ENCODE measurements around the gene LRIG1. TPM values are rescaled to one million over a fixed set of nuclear protein-coding genes. Genes with fewer than 3 reads are reported as not detected.

LRIG1 gene
- total RNA-seq, 5 donors from 2014 or later (not counting 1 experiment from before 2014, with no cell fraction given), result 33.5 to 49.8 (median 41.1) TPM

DNA sequence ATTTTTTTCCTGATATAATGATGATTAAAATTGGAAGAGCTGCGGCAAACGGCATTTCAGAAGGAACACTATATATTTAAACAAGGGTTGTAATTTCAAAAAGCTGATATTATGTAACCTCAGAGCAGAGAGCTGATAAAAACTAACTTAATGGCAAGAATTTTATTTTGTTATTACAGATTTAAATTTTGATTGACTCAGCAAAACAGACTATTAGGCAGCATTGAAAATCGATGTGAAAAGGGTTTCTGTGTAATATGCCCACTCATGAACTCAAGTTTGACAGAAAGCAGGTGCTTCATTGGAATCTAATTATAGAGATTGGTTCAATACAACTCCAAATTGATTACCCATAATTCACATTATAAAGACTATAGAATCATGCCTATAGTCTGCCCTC lies 24.9 kb upstream of the LRIG1 start:
- H3K36me3 Mint-ChIP-seq, result no peaks in the 10 kb centered on the region
- CTCF ChIA-PET, result interaction anchor here in 1 of 2 donors (0.6 kb wide), 1 partner anchor 13 kb away, joined by 6 read pairs; no protein-coding TSS in a partner anchor
- peaks cover 0 to 6% of the 10 kb centered on the region in 2 experiments for H3K27me3 ChIP-seq (replicated peaks in 1 of 2; ENCODE audit: control insufficient read depth in 2 of 2, extremely low read depth in 1 of 2, insufficient read depth in 2 of 2, low read length in 1 of 2)
- WGBS (ENCODE audit: insufficient coverage), result no CpG with 5 or more reads among the region's 3 CpGs
- no peak overlapping the region for H3K27ac Mint-ChIP-seq
- POLR2A ChIA-PET, result interaction anchor here in 1 of 2 donors (0.6 kb wide), 1 partner anchor 286 kb away, joined by 6 read pairs; no protein-coding TSS in a partner anchor
- ATAC-seq (replicated peaks in 1 of 4), result no peak
- peaks cover 0 to 5% (median 0%) of the 10 kb centered on the region in 3 donors for H3K4me1 Mint-ChIP-seq
- H3K4me1 ChIP-seq (ENCODE audit: control insufficient read depth in 1 of 2, extremely low read depth in 1 of 2, insufficient read depth in 2 of 2, low read length in 2 of 2), result no peaks in the 10 kb centered on the region
- no peak overlapping the region for H3K4me3 Mint-ChIP-seq
- DNase-seq, result no peak
- no peak overlapping the region for H3K4me3 ChIP-seq (ENCODE audit: control insufficient read depth in 1 of 2, extremely low read depth in 1 of 2, low read length in 1 of 2)
- no peaks in the 10 kb centered on the region for H3K36me3 ChIP-seq (ENCODE audit: control insufficient read depth in 2 of 2, extremely low read depth in 1 of 2, insufficient read depth in 1 of 2, low read length in 1 of 2)
- H3K9me3 ChIP-seq, result no peaks in the 10 kb centered on the region
- H3K9me3 Mint-ChIP-seq, result no peaks in the 10 kb centered on the region
- H3K27ac ChIP-seq (ENCODE audit: low read length), result no peak overlapping the region
- H3K27me3 Mint-ChIP-seq, result peaks cover 6 to 11% of the 10 kb centered on the region in 2 donors

GRCh38 chr3:66520724-66521123 lies 19.9 kb upstream of the LRIG1 start:
- CTCF ChIA-PET, result no interaction called here
- Histone ChIP-seq H3K4me1 (ENCODE audit: control insufficient read depth in 1 of 2, extremely low read depth in 1 of 2, insufficient read depth in 2 of 2, low read length in 2 of 2) (no peaks in the 10 kb centered on the region), H3K27me3 (replicated peaks in 1 of 2; ENCODE audit: control insufficient read depth in 2 of 2, extremely low read depth in 1 of 2, insufficient read depth in 2 of 2, low read length in 1 of 2) (peaks cover 0 to 6% of the 10 kb centered on the region in 2 experiments), H3K27ac (ENCODE audit: low read length) (no peak overlapping the region), H3K9me3 (no peaks in the 10 kb centered on the region), H3K4me3 (ENCODE audit: control insufficient read depth in 1 of 2, extremely low read depth in 1 of 2, low read length in 1 of 2) (no peak overlapping the region), H3K36me3 (ENCODE audit: control insufficient read depth in 2 of 2, extremely low read depth in 1 of 2, insufficient read depth in 1 of 2, low read length in 1 of 2) (no peaks in the 10 kb centered on the region)
- ATAC-seq (replicated peaks in 1 of 4) (no peak), DNase-seq (no peak)
- POLR2A ChIA-PET, result no interaction called here
- no peaks in the 10 kb centered on the region for H3K9me3 Mint-ChIP-seq
- peaks cover 9 to 10% of the 10 kb centered on the region in 2 donors for H3K27me3 Mint-ChIP-seq
- no peaks in the 10 kb centered on the region for H3K36me3 Mint-ChIP-seq
- H3K4me1 Mint-ChIP-seq, result peaks cover 0 to 5% (median 0%) of the 10 kb centered on the region in 3 donors
- H3K4me3 Mint-ChIP-seq, result no peak overlapping the region
- no CpG with 5 or more reads among the region's 2 CpGs for WGBS (ENCODE audit: insufficient coverage)
- H3K27ac Mint-ChIP-seq, result no peak overlapping the region

GRCh38 chr3:66518644-66519043 lies 17.8 kb upstream of the LRIG1 start:
- ChIA-PET CTCF (interaction anchor here in 1 of 2 donors (0.5 kb wide), 1 partner anchor 11 kb away, joined by 5 read pairs; no protein-coding TSS in a partner anchor), POLR2A (no interaction called here)
- H3K9me3 Mint-ChIP-seq, result no peaks in the 10 kb centered on the region
- no peak overlapping the region for H3K4me3 ChIP-seq (ENCODE audit: control insufficient read depth in 1 of 2, extremely low read depth in 1 of 2, low read length in 1 of 2)
- H3K27ac Mint-ChIP-seq, result no peak overlapping the region
- H3K36me3 ChIP-seq (ENCODE audit: control insufficient read depth in 2 of 2, extremely low read depth in 1 of 2, insufficient read depth in 1 of 2, low read length in 1 of 2), result no peaks in the 10 kb centered on the region
- H3K4me1 ChIP-seq (ENCODE audit: control insufficient read depth in 1 of 2, extremely low read depth in 1 of 2, insufficient read depth in 2 of 2, low read length in 2 of 2), result no peaks in the 10 kb centered on the region
- DNase-seq (no peak), ATAC-seq (replicated peaks in 1 of 4) (no peak)
- peaks cover 0 to 6% of the 10 kb centered on the region in 2 donors for H3K27me3 Mint-ChIP-seq
- H3K9me3 ChIP-seq, result no peaks in the 10 kb centered on the region
- H3K27me3 ChIP-seq (replicated peaks in 1 of 2; ENCODE audit: control insufficient read depth in 2 of 2, extremely low read depth in 1 of 2, insufficient read depth in 2 of 2, low read length in 1 of 2), result no peaks in the 10 kb centered on the region
- no peak overlapping the region for H3K4me3 Mint-ChIP-seq
- H3K27ac ChIP-seq (ENCODE audit: low read length), result no peak overlapping the region
- no peaks in the 10 kb centered on the region for H3K36me3 Mint-ChIP-seq
- 88% methylated on average over 3 of the region's 4 CpGs for WGBS (ENCODE audit: insufficient coverage)
- no peaks in the 10 kb centered on the region for H3K4me1 Mint-ChIP-seq

DNA sequence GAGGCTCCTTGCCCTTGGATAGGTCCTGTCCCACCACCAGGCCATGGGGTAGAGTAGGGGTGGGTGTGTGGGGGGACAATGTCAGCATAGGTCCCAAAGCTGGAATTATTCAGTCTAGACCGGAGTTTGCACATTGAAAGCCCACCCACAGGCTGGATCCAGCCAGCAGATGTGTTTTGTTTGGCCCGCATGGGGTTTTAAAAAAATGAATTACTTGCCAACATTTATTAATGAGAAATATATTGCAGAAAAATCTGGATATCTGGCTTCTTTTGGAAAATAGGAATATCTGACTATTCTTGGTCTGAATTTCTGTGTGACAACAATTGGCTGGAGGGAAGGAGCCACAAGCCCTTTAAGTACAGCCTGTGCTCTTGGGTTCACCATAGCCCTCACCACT lies 17.3 kb upstream of the LRIG1 start:
- WGBS (ENCODE audit: insufficient coverage), result no CpG with 5 or more reads among the region's 2 CpGs
- H3K36me3 Mint-ChIP-seq, result no peaks in the 10 kb centered on the region
- H3K27me3 Mint-ChIP-seq, result peaks cover 0 to 6% of the 10 kb centered on the region in 2 donors
- Histone ChIP-seq H3K4me1 (ENCODE audit: control insufficient read depth in 1 of 2, extremely low read depth in 1 of 2, insufficient read depth in 2 of 2, low read length in 2 of 2) (no peaks in the 10 kb centered on the region), H3K9me3 (no peaks in the 10 kb centered on the region), H3K36me3 (ENCODE audit: control insufficient read depth in 2 of 2, extremely low read depth in 1 of 2, insufficient read depth in 1 of 2, low read length in 1 of 2) (no peaks in the 10 kb centered on the region), H3K4me3 (ENCODE audit: control insufficient read depth in 1 of 2, extremely low read depth in 1 of 2, low read length in 1 of 2) (no peak overlapping the region), H3K27me3 (replicated peaks in 1 of 2; ENCODE audit: control insufficient read depth in 2 of 2, extremely low read depth in 1 of 2, insufficient read depth in 2 of 2, low read length in 1 of 2) (no peaks in the 10 kb centered on the region), H3K27ac (ENCODE audit: low read length) (no peak overlapping the region)
- H3K4me1 Mint-ChIP-seq, result no peaks in the 10 kb centered on the region
- no peak overlapping the region for H3K27ac Mint-ChIP-seq
- ATAC-seq (replicated peaks in 1 of 4) (no peak), DNase-seq (no peak)
- CTCF ChIA-PET, result interaction anchor here in 1 of 2 donors (0.6 kb wide), 1 partner anchor 305 kb away, joined by 4 read pairs; no protein-coding TSS in a partner anchor
- POLR2A ChIA-PET, result no interaction called here
- H3K4me3 Mint-ChIP-seq, result no peak overlapping the region
- no peaks in the 10 kb centered on the region for H3K9me3 Mint-ChIP-seq

DNA sequence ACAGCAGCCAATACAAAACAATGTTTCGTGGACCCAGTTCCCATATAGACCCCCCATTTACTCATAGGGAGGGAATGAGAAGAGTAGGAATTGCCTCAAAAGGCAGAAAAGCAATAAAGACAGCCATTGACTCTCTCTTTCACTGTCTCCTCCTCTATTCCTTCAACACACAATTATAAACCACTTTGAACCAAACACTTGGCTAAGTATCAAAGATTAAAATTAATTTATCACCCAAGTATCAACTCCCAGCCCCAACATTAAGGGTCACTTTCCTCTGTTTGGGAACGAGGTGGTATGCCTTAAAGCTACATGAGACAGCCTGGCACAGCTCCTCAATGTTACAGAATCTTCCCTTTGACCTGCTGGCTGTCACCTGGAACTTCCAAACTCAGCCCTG lies 16.4 kb upstream of the LRIG1 start:
- Mint-ChIP-seq H3K4me3 (no peak overlapping the region), H3K36me3 (no peaks in the 10 kb centered on the region), H3K9me3 (no peaks in the 10 kb centered on the region), H3K4me1 (no peaks in the 10 kb centered on the region), H3K27me3 (peaks cover 0 to 6% of the 10 kb centered on the region in 2 donors), H3K27ac (no peak overlapping the region)
- no peak overlapping the region for H3K27ac ChIP-seq (ENCODE audit: low read length)
- ATAC-seq (replicated peaks in 1 of 4) (no peak), DNase-seq (no peak)
- ChIA-PET CTCF (interaction anchor here in 1 of 2 donors (0.6 kb wide), 1 partner anchor 306 kb away, joined by 4 read pairs; no protein-coding TSS in a partner anchor), POLR2A (no interaction called here)
- H3K36me3 ChIP-seq (ENCODE audit: control insufficient read depth in 2 of 2, extremely low read depth in 1 of 2, insufficient read depth in 1 of 2, low read length in 1 of 2), result no peaks in the 10 kb centered on the region
- no peaks in the 10 kb centered on the region for H3K27me3 ChIP-seq (replicated peaks in 1 of 2; ENCODE audit: control insufficient read depth in 2 of 2, extremely low read depth in 1 of 2, insufficient read depth in 2 of 2, low read length in 1 of 2)
- H3K4me3 ChIP-seq (ENCODE audit: control insufficient read depth in 1 of 2, extremely low read depth in 1 of 2, low read length in 1 of 2), result no peak overlapping the region
- H3K9me3 ChIP-seq, result no peaks in the 10 kb centered on the region
- WGBS (ENCODE audit: insufficient coverage), result no CpG with 5 or more reads among the region's 2 CpGs
- H3K4me1 ChIP-seq (ENCODE audit: control insufficient read depth in 1 of 2, extremely low read depth in 1 of 2, insufficient read depth in 2 of 2, low read length in 2 of 2), result no peaks in the 10 kb centered on the region

DNA sequence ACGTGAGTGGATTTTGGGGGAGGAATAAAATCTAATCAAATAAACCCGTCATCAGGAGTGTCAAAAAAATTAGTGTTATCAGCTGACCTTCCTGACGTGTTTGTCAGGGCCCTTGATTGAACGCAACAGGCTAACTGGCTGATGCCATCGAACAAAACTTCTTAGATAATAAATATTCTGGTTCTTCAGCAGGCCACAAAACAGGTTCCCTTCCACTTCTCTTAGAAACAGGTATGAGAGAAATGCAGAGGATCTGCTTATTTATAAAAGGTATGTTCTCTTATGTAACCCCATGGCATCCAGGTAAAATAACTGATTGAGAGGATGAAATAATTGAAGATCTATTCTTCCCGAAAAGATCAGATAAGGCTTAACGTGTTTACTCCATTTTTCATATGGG lies 7.6 kb upstream of the LRIG1 start:
- Mint-ChIP-seq H3K27ac (no peak overlapping the region), H3K27me3 (peaks cover 2 to 7% of the 10 kb centered on the region in 2 donors), H3K4me1 (peaks cover 2 to 9% (median 4%) of the 10 kb centered on the region in 3 donors), H3K4me3 (no peak overlapping the region), H3K9me3 (no peaks in the 10 kb centered on the region), H3K36me3 (no peaks in the 10 kb centered on the region)
- ChIA-PET CTCF (no interaction called here), POLR2A (no interaction called here)
- H3K27ac ChIP-seq (ENCODE audit: low read length), result no peak overlapping the region
- WGBS (ENCODE audit: insufficient coverage), result no CpG with 5 or more reads among the region's 7 CpGs
- H3K27me3 ChIP-seq (replicated peaks in 1 of 2; ENCODE audit: control insufficient read depth in 2 of 2, extremely low read depth in 1 of 2, insufficient read depth in 2 of 2, low read length in 1 of 2), result no peaks in the 10 kb centered on the region
- no peaks in the 10 kb centered on the region for H3K36me3 ChIP-seq (ENCODE audit: control insufficient read depth in 2 of 2, extremely low read depth in 1 of 2, insufficient read depth in 1 of 2, low read length in 1 of 2)
- no peaks in the 10 kb centered on the region for H3K9me3 ChIP-seq
- ATAC-seq (replicated peaks in 1 of 4) (no peak), DNase-seq (no peak)
- H3K4me1 ChIP-seq (ENCODE audit: control insufficient read depth in 1 of 2, extremely low read depth in 1 of 2, insufficient read depth in 2 of 2, low read length in 2 of 2), result peaks cover 0 to under 1% of the 10 kb centered on the region in 2 experiments
- no peak overlapping the region for H3K4me3 ChIP-seq (ENCODE audit: control insufficient read depth in 1 of 2, extremely low read depth in 1 of 2, low read length in 1 of 2)

All from T-cell (primary cell).